Measurements from ENCODE around the gene ULBP1.
"Not testable (repeated sequence)": the region's sequence is repeated elsewhere in the genome, so short reads cannot be mapped to it uniquely, and the experiment has no call there.

The ULBP1 gene

DNA sequence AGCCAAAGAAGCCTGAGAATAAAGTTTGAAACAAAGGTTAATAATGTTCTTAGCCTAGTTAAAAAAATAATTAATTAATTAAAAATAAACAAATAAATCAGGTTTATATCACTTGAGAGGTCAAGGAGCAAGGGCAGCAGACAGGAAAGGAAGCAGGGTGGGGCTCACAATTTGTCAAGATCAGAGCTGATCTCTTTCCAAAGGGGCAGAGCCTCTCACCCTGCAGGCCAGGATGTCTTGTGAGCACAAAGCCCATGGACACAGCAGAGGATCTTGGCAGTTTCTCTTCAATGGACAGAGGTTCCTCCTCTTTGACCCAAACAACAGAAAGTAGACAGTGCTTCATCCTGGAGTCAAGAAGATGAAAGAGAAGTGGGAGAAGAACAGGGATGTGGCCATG is 14.9 kb downstream of the ULBP1 start:
- no peak for DNase-seq

DNA sequence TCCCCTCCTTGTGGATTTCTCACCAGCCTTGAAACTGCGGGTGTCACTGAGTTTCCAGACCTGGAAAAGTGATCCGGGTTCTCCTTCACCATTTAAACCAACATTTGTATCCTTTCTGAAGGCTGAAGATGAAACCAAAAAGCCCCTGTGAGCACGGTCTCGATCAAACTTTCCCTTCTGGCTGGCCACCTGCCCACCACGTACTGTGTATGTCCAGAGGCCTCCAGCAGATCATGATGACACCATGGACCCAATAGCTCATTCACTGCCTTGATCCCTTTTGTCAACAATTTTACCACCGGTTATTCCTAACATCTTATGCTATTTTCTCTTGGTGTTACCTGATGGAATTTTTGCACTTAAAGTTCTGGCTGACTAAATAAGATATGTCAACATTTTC is 15.6 kb downstream of the ULBP1 start:
- DNase-seq, result no peak

DNA sequence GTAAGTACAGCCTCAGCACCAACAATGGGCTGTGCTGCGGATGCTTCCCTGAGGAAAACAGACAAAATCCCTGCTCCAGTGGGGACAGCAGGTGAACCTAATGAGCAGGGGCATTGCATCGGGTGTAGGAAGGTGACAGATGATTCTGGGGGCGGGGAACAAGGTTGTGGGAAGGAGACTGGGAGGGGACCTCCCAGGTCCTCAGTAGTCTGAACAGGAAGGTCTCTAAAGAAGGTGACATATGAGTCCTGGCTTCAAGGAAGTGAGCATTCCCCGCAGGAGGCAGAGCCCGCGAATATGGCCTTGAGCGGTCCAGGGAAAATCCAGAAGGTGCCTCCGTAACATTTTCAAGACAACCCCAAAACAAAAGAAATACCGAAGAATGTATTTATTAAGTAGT is 19.4 kb downstream of the ULBP1 start:
- no peak for DNase-seq

DNA sequence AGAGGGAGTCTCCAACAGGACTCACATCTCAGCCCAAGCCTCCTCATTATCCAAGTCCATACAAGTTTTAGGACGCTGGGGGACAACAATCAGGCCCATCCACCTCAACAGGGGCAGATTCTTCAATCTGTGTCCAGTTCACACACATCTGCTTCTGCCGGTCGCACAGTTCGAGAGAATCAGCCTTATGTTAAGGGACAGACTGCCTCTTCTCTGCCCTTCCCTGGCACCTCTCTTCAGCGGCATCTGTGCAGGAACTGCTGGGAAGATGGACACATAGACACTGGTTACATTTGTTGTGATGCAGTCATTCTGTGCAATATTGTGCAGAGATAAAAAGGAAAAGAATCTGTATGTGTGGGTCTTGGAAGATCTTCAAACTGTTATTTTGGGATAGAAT is 21.0 kb downstream of the ULBP1 start:
- DNase-seq, result no peak

DNA sequence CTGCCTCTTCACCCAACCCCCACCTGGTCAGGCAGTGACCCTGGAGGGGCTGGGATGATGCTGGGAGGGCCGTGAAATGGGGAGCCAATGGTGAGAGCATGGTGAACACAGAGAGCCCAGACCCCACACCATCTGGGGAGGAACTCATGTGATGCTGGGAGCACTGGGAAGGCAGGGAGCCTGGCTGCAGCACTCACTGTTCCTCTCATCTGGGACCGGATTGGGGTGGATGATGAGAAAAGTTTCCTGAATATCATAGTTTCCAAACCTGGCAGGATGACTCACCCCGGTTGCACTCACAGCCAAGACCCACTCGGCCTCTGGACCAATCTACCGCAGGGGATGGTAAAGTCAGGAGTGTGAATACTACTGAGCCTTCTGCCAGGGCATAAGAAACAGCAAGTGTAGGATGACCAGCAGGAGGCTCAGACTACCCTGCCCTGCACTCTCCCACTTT is 21.8 kb downstream of the ULBP1 start:
- no peak for DNase-seq

DNA sequence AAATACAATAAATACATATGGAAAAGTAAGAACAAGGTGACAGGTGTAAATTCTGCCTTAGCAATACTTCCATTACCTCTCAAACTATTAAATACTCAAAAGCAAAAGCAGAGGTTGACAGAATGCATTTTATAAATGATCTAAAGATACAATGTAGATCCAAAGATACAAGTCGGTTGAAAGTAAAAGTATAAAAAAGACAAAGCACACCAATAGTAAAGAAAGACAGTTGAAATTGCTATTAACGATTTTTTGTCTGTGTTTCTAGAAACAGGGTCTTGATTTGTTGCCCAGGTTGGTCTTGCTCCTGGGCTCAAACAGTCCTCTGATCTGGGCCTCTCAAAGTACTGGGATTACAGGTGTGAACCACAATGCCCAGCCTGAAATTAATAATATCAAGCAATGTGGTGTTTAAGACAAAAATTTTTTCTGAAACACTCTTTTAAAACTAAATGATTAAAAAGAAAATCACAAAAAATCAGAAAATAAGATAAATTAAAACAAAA is 23.9 kb downstream of the ULBP1 start:
- DNase-seq, result no peak

DNA sequence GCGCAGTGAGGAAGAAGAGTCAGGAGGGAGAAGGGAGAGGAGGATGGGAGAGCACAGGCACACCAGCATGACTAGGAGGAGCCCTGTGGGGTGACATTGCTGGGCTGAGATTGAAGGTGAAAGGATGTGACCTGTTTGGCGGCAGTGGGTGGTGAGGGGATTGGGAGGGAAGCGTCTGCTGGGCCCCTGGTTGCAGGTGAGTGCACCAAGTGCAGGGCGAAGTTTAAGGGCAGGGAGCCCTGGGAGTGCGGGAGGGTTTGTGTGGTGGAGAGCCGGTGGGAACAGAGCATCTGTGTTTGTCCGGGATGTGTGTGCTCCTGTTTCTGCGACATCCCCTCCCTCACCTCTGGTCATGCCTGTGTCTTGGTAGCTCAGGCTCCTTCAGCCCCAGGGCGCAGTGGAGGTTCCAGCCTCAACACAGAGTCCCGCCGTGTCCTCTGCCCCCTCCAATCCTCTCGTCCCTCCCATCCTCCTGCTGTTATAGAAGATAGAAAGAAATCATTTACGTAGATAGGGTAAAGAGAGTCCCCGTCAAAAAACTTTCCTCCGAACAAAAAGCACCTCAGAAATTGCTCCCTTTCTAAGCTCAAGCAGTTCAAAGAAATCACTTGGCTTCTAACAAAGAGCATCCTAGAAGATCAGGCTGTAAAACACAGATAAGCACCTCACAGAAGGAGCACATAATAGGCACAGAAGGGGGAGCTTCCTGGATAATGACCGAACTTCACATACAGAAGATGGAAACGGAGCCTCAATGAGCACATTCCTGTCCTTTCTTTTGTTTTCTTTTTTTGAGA is 25.0 kb downstream of the ULBP1 start:
- DNase-seq, result no peak

DNA sequence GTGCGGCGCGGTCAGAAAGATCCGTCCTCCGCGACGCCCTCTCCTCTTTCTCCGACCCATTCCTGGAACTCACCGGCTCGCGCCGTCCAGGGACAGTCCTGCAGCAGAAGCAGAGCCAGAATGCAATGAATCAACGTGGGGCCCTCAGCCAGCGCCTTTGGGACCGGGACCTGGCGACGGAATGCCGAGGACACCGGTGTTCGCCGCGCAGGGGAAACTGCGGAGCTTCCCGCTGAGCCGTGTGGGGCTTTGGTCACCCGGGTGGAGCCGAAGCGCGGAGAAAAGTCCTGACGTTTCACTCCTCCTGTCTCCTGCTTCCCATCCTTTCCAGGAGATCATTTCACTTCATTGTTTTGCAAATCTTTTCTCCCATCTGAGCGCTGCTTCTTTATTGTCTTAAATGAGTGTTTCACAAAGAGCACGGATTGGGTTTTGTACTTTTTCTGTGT is 26.5 kb downstream of the ULBP1 start:
- DNase-seq, result no peak

DNA sequence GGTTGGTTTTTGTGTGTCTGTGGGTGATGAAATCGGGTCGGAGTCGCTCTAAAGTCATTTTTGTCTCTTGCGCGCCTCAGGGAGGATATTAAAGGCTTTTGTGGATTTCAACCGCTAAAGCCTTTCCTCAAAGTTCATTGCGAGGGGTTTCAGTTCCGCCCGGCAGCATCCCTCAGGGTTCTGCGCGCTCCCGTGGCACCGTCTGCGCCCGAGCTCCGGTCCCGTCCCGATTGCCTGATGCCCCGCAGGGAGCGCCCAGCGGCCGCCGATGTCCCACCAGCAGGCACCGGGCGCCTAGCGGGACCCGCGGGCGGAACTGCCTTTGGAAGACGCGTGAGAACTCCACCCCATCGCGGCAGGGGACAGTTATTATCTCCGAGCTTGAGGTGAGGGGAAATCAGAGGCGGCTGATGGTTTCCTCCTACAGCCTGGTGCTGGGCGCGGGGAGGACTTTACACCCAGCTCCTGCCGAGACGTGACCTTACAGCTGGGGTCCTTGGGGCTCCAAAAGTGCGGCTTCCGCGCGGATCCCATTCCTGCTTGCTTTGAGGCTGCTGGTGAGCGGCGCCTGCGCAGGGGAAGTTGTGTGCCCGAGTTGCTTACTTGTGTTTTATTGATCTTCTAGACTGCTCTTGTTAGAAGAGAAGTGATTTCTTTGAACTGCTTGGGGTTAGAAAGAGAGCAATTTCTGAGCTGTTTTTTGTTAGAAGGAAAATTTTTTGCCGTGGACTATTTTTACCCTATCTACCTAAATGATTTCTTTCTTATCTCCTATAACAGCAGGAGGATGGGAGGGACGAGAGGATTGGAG is 27.1 kb downstream of the ULBP1 start:
- DNase-seq, result no peak

DNA sequence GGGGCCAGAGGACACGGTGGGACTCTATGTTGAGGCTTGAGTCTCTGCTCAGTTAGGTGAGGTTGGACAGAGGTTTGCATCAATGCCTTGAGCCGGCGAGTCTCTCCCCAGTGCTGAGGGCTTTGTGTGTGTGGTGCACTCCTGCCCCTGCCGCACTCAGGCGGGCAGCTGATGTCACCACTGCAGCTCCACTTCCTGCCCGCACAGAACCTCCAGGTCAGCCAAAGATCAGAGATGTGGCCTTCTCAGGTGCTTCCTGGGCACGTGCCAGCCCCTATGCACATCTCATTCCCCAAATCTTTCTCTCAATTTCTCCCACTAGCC is 27.7 kb downstream of the ULBP1 start:
- not testable (repeated sequence) for DNase-seq

DNA sequence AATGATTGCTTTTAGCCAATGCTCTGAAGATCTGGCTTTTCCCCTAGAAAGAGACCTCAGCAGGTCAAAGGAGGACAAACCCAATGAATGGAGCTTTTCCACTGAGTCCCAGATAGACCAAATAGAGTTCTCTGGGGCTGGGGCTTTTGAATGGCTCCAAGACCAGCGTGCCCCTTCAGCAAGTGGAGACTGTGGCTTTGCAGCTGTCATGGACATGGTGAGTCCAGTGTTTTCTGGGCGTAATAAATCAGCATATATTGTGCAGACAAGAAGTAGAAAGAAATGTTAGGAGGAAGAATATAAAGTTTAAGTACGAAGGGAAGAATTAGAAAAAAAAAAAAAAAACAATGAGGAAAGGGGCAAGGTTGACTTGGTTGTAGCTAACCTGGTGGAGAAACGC is 28.1 kb downstream of the ULBP1 start:
- DNase-seq, result no peak

DNA sequence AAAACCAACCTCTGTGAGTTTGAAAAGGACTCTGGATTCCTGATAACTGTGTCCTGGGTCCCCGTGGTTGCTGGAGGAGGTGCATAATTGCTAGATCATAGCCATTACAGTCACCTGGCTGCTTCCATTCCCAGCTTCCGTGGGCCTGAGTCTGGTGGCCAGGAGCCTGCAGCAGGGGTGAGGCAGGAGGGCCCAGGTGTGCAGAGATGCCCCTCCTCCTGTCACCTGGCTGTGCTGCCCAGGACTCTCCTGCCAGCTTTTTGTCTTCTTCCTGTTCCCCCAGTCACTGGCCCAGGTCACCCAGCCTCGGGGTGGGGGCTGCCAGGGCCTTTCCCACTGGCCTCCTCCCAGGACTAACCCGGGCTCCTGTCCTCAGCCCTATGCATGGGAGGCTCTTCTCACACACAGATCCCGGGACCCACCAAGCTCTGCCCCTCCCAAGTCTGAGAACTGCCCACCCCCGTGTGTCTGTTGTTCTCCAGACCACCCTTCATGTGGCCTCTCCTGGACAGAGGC is 31.6 kb downstream of the ULBP1 start:
- no peak for DNase-seq

DNA sequence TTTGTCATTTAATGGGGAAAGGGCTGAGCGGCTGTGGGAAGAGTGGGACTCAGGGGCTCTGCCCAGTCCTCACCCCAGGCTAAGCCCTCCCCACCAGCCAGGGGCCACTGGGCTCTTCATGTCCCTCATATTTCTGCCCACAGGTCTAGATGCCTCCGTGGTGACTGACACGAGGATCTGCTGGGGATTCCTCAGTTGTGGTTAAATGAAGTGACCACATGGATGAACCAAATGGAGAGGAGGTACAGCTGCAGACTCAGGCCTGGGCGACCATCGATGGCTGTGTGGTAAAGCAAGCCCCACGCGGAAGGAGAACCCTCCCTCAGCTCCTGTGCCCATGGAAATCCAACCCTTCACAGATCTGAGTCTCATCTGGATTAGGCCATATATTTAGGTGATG is 32.2 kb downstream of the ULBP1 start:
- no peak for DNase-seq

DNA sequence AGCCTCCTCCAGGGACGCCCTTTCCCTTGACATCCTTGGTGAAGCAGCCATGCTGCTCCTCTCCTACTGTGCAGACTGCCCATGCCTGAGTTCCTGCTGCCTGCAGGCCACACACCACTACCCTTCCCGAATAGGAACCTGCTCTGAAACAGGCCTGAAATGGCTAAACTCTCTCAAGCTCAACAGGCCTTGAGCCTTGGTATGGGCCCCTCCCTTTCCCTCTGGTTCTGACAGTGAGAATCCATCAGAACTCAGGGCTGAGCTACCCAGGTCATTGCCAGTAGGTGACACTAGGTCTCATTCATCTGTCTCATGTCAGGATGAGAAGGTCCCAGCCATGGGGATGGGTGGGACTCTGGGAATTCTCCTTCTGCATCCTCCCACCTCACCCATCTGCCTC is 35.9 kb downstream of the ULBP1 start:
- no peak for DNase-seq

DNA sequence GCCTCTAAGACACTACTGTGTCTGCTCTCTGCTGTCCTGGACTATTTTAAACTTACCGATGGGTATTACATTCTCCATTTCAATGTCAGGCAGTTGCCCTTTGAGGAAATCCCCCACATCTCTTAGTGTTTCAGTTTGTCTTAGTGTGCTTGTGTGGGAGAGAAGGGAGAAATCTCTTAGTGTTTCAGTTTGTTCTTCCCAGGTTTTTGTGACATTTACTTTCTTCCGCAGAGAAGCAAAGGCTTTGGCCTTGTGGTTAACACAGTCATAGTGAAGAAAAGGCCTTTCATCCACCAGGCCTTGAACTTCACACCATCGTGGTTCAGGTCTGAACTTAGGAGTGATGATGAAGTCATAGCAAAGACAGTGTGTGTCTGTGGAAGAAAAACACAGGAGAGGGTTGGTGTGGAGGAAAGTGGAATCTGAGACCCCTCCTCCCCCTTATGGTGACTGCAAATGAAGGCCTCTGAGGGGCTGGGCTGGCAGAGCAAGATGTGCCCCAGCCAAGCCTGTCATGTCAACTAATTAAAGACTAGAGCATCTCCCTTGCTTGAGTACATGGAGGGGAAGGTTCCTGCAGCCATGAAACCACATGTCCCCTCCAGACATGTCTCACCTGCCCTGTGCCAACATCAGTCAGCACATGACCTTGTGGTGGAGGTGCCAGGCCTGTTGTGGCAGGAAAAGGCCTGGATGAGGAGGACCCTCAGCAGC is 37.7 kb downstream of the ULBP1 start:
- DNase-seq, result no peak

DNA sequence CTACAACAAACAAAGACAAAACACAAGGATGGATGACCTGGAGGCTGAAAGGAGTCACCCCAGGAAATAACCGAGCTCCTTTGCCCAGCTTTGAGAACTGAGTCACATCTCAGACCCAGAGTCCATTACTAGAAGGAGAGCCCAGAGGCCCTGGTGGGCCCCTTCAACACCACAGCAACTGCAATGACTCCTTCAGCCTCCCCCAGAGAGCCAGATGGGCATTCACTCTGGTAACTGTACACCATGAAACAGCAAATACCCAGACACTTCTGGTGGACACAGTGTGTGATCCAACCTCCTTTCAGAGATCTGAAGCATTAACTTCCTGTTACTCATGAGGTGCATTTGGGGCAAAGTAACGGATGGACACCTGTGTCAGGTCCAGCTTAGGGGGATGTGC is 39.0 kb downstream of the ULBP1 start:
- no peak for DNase-seq

DNA sequence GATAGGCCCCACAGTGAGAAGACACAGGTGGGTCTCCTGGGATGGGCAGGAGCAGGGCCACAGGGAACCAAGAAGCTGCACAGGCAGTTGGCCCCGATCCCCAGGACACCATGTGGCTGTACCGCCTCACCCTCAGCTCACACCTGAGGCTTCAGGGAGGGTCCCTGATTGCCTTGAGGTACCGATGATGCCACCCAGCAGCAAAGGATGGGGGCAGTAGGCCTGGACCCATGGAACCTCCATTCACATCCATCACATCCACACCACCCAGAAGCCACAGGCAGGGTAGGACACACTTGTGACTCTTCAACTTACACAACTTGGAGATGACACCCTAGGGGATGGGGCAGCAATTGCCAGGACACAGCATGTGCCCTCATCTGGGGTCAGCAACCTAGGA is 39.9 kb downstream of the ULBP1 start:
- DNase-seq, result not testable (repeated sequence)

DNA sequence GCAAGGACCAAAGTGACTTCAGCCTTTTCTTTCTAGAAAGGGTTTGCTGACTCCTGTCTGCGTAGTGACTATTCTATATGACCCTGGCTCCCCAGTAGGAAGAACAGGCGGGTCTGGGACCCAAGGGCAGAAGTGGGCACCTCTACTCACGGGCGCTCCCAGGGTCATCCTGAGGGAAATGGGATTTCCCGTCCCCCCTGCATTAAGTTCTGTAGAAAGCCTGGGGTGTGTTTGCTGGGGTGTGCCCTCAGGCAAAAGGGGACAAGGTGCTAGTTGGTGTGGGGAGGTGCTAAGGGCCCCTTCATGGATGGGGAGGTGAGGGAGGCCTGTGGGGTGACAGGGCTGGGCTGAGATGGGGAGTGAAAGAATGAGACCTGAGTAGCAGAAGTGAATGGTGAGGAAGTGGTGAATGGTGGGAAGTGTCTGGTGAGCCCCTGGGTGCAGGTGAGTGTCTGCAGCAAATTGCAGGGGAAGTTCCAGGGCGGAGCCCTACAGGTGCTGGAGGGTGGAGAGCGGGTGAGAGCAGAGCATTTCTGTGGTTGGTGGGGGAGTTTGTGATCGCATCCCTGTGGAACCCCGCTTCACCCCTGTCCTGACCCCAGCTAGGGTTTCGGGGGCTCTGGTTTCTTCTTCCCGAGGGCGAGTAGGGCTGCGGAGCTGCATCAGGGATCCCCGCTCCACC is 40.5 kb downstream of the ULBP1 start:
- DNase-seq, result peak; percentile 53

DNA sequence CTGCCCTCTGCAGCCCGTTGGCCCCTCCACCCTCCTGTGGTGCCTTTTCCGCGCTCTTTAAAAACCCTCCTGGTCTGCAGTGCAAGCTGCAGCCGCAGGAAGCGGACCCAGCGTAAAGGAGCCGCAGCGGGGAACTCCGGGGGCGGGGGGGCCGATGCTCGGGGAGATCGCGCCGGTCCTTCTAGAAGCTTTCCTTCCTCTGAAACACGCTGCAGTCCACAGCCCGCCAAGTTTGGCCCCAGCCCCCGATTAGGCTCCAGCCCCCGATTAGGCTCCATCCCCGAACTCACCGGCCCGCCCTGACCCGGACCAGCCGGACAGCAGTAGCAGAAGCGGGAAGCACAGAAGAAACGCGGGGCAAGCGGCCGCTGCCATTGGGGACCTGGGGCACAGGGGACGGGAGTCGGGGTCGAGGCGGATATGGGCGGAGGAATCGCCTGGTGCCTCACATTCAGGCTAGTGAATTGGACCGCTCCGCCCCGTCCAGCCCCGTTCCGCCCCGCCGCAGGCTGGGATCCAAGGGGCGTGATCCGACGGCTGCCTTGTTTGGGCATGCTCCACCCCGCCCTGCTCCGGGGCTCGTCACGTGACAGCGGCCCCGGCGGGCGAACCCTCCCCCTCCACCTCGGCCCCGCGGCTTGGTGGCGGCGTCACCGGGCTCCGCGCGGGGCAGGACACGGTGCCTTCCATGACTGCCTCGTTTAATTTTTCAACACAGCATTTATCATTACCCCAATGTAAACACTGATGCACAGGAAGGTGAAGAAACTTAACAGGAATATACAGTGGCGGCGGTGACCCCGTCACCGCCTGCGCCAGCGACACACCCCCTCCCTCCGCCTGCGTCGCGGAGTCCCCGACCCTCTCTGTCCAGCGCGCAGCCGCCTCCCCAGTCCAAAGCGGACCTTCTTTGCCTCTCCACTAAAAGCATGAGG is 41.3 kb downstream of the ULBP1 start:
- peak; percentile 85 for DNase-seq

DNA sequence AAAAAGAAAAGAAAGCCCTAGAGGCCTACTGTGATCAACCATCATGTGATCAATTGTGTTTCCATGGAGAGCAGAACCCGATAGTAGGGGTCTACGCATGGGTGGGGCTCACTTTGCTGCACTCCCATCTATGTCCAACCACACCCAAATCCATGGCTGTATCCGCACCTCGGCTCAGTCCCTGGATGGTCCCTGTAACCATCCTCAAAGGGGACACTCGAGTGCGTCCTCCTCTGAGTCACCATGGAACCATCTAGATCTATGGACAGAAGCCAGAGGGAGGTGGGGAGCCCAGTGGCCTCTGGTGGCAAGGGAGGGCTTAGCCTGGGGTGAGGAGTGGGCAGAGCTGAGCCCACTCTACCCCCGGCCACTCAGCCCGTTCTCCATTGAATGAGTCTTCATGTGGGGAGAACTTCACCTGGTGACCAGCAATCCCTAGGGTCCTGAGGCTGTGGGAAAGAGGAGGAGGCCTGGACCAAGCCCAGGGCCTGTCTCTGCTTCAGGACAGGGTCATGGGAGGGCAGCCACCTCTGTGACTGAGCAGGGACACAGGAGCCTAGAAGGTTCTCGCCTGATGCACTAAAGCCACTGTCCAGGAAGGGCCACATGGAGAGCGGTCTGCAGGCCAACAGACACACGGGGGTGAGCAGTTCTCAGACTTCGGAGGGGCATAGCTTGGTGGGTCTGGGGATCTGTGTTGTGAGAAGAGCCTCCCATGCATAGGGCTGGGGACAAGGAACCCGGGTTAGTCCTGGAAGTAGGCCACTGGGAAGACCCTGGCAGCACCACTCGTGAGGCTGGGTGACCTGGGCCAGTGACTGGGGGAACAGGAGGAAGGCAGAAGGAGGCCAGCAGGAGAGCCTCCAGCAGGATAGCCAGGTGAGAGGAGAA is 42.3 kb downstream of the ULBP1 start:
- DNase-seq, result no peak
